ENCODE measurements around the gene LIPE.

DNA sequence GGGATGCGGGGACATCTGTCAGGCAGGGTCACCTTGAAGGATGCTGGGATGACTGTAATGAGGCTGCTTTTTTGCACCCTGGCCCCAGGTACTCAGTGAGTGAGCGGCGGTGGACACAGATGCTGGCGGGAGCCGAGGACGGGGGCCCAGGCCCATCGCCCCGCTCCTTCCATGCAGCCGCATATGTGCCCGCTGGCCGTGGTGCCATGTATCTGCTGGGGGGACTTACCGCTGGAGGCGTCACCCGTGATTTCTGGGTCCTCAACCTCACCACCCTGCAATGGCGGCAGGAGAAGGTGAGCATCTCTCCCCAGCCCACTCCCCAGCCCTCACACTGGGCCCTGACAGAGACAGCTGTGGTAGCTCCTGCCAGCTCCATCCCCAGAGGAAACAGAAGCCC, 70.5 kb downstream of the LIPE start:
- TF ChIP-seq, protein P1, sequence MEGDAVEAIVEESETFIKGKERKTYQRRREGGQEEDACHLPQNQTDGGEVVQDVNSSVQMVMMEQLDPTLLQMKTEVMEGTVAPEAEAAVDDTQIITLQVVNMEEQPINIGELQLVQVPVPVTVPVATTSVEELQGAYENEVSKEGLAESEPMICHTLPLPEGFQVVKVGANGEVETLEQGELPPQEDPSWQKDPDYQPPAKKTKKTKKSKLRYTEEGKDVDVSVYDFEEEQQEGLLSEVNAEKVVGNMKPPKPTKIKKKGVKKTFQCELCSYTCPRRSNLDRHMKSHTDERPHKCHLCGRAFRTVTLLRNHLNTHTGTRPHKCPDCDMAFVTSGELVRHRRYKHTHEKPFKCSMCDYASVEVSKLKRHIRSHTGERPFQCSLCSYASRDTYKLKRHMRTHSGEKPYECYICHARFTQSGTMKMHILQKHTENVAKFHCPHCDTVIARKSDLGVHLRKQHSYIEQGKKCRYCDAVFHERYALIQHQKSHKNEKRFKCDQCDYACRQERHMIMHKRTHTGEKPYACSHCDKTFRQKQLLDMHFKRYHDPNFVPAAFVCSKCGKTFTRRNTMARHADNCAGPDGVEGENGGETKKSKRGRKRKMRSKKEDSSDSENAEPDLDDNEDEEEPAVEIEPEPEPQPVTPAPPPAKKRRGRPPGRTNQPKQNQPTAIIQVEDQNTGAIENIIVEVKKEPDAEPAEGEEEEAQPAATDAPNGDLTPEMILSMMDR (IDR thresholded peaks at IDR 0.05), result no peak
- TF ChIP-seq EP300 (IDR thresholded peaks at IDR 0.05), result no peak
- no peak for TF ChIP-seq POLR2A (IDR thresholded peaks at IDR 0.05)
